ENCODE measurements around the gene B3GAT2. TPM values are rescaled to one million over a fixed set of nuclear protein-coding genes. Genes with fewer than 3 reads are reported as not detected.

B3GAT2 gene
- total RNA-seq, 2 donors from 2014 or later: 0.07 TPM; not detected in 1

DNA sequence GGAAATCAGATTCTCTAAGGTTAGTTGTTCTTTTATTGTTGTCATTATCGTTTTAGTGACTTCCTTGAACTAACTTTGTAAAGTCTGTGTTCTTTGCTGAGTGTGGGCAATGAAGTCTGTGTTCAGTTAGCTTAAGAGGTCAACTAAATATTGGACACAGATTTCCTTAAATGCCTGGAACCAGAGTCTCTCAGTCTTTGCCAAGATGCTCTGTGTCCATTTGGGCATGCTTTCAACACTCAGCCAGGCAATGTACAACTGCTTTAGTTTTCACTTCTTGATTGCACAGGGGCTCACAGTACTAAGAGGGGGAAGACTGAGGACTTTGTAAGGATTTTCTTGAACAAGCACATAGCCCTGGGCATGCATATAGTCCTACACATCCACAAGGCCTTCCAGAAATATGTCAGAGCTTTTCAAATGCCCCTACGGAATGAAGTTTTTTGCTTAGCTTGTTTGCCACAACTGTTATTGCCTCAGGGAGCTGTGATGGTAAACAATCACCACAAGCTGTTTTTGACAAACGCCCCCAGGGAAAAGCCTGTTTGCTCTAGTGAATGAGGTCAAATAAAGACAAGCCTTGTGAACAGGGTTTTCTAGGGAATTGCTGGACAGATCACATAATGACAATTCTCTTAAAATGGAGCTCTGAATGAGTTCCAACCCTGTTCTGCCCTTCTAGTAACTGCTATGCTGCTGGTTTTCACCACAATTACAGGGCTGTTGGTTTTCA lies 82.5 kb downstream of the B3GAT2 start:
- no peaks in the 10 kb centered on the region for H3K4me1 ChIP-seq
- no peak overlapping the region for H3K4me3 ChIP-seq
- no peak overlapping the region for H3K27ac ChIP-seq
- TF ChIP-seq, protein P1, sequence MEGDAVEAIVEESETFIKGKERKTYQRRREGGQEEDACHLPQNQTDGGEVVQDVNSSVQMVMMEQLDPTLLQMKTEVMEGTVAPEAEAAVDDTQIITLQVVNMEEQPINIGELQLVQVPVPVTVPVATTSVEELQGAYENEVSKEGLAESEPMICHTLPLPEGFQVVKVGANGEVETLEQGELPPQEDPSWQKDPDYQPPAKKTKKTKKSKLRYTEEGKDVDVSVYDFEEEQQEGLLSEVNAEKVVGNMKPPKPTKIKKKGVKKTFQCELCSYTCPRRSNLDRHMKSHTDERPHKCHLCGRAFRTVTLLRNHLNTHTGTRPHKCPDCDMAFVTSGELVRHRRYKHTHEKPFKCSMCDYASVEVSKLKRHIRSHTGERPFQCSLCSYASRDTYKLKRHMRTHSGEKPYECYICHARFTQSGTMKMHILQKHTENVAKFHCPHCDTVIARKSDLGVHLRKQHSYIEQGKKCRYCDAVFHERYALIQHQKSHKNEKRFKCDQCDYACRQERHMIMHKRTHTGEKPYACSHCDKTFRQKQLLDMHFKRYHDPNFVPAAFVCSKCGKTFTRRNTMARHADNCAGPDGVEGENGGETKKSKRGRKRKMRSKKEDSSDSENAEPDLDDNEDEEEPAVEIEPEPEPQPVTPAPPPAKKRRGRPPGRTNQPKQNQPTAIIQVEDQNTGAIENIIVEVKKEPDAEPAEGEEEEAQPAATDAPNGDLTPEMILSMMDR (IDR thresholded peaks at IDR 0.05): no peak
- H3K27me3 ChIP-seq: no peaks in the 10 kb centered on the region
- no peaks in the 10 kb centered on the region for H3K36me3 ChIP-seq
- DNase-seq (ENCODE audit: low spot score): no peak
- peaks cover 0 to 33% of the 10 kb centered on the region in 2 donors for H3K9me3 ChIP-seq

DNA sequence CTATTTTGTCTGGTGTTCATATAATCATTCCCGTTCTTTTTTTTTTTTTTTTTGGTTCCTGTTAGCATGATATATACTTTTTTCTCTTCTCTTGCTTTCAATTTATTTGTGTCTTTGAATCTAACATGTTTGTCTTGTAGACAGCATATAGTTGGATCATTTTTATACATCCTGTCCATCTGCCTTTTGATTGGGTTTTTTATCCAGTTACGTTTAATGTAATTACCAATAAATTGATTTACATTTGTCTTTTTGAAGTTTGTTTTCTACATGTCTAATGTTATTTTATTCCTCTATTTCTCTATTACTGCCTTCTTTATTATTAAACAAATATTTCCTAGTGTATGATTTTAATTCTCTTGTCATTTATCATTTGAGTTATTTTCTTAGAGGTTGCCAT lies 84.4 kb downstream of the B3GAT2 start:
- Histone ChIP-seq H3K4me3 (no peak overlapping the region), H3K27ac (no peak overlapping the region), H3K27me3 (no peaks in the 10 kb centered on the region), H3K36me3 (no peaks in the 10 kb centered on the region), H3K9me3 (peaks cover 0 to 33% of the 10 kb centered on the region in 2 donors), H3K4me1 (no peaks in the 10 kb centered on the region)
- TF ChIP-seq, protein P1 (IDR thresholded peaks at IDR 0.05): no peak
- DNase-seq (ENCODE audit: low spot score): no peak

DNA sequence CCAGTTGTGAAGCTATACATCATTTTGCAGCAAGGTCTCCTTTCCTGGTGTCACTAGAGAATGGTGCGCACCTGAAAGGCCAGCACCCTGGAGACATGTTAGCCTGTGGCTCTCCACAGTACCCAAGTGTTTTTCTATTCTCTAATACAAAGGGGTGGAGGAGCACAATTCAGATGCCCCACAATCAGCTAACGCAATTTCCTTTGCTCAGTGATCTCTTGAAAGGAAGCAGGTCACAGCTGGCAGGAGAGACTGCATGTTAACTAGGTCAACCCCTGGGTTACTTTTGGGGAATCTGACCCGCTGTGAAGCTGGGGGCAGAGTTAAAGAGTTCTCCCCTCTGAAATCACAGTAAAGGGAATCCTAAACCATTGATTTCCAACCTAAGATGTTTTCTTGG lies 92.5 kb downstream of the B3GAT2 start:
- H3K36me3 ChIP-seq: peaks cover 7% of the 10 kb centered on the region
- H3K27me3 ChIP-seq: no peaks in the 10 kb centered on the region
- H3K4me3 ChIP-seq: no peak overlapping the region
- TF ChIP-seq, protein P1 (IDR thresholded peaks at IDR 0.05): no peak
- peaks cover 0 to 5% of the 10 kb centered on the region in 2 donors for H3K4me1 ChIP-seq
- H3K27ac ChIP-seq: no peak overlapping the region
- DNase-seq (ENCODE audit: low spot score): no peak
- H3K9me3 ChIP-seq: no peaks in the 10 kb centered on the region

DNA sequence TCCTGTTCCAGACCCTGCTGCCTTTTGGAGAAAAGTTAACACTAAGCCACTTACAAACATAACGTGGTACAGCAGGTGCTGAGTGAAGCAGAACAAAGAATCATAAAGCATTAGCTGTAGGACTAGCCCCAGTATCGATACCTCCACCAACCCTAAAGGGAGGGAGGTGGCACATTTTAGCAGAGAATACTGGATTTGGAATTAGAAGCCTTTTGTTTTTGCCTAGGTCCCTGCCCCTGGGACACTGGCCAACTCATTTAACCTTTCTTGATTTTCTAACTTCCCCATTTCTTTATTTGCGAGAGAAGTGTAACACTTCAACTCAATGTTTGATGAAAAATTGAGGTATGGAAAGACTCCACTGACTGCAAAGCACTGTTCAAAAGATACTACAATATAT lies 93.5 kb downstream of the B3GAT2 start:
- Histone ChIP-seq H3K27ac (no peak overlapping the region), H3K9me3 (no peaks in the 10 kb centered on the region), H3K4me1 (peaks cover 0 to 5% of the 10 kb centered on the region in 2 donors), H3K4me3 (no peak overlapping the region), H3K27me3 (no peaks in the 10 kb centered on the region), H3K36me3 (peaks cover 7% of the 10 kb centered on the region)
- DNase-seq (ENCODE audit: low spot score): no peak
- TF ChIP-seq, protein P1 (IDR thresholded peaks at IDR 0.05): no peak

DNA sequence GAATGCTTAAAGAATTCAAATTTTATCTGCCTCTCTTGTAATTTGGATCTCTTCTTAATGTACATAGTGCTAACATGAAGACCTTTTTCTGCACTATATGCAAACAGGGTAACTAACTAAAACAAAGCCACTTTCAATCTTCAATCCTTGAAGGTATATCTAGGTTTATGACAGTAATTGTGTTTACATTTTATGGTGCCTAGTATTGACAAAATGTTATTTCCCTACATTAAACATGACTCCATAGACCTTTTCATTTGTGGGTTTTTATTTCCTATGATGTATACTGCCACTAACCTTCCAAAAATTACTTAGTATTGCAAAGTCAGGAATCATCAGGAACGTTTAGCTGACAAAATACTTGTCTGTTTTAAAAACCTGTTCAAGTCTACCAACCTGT lies 95.9 kb downstream of the B3GAT2 start:
- Histone ChIP-seq H3K4me3 (no peak overlapping the region), H3K9me3 (no peaks in the 10 kb centered on the region), H3K27me3 (no peaks in the 10 kb centered on the region), H3K36me3 (peaks cover 7% of the 10 kb centered on the region), H3K27ac (no peak overlapping the region), H3K4me1 (peaks cover 0 to 5% of the 10 kb centered on the region in 2 donors)
- no peak for DNase-seq (ENCODE audit: low spot score)
- TF ChIP-seq, protein P1 (IDR thresholded peaks at IDR 0.05): no peak

DNA sequence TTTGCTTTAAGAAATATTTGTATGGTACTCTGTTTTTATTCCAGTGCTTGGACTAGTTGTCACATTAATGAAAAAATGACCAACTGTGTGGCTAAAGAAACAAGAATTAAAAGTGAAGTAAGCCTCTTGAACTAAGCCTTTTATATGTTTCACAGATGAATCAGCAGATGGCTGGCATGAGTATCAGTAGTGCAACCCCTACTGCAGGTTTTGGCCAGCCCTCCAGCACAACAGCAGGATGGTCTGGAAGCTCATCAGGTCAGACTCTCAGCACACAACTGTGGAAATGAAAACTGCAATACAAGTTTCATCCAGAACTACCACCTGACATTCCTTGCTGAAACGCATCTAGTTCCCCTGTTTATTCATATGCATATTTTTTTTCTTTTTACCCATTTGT lies 96.8 kb downstream of the B3GAT2 start:
- no peaks in the 10 kb centered on the region for H3K27me3 ChIP-seq
- peaks cover 7% of the 10 kb centered on the region for H3K36me3 ChIP-seq
- no peak overlapping the region for H3K4me3 ChIP-seq
- TF ChIP-seq, protein P1 (IDR thresholded peaks at IDR 0.05): no peak
- no peak overlapping the region for H3K27ac ChIP-seq
- no peak for DNase-seq (ENCODE audit: low spot score)
- H3K4me1 ChIP-seq: peaks cover 0 to 5% of the 10 kb centered on the region in 2 donors
- H3K9me3 ChIP-seq: no peaks in the 10 kb centered on the region

Data from right atrium auricular region (tissue), 2 donors.